GM19328 (cell line): ENCODE results near the gene CD79B.

Source experiments
- ATAC-seq: cut with Tn5 transposase; IDR thresholded peaks from one replicate; pipeline ENCODE4 v1.9.1; 2021; ENCODE audit warnings: mild to moderate bottlenecking, moderate library complexity; ENCODE audit not compliant: unreplicated experiment

The CD79B gene

GRCh38 chr17:63931981-63932561 lies at the start of gene CD79B:
TSS of gene CD79B (minus strand) at chr17:63932331. CDS start at chr17:63932261, 70 bp downstream.
- ATAC-seq: peak; percentile 64

- no peak for ATAC-seq
Measured at GRCh38 chr17:63978272-63979200, 46.4 kb upstream of the CD79B start.

- no peak for ATAC-seq
Measured at GRCh38 chr17:63976702-63977101, 44.6 kb upstream of the CD79B start.

GRCh38 chr17:63975541-63976092 lies 43.5 kb upstream of the CD79B start:
- ATAC-seq: no peak

GRCh38 chr17:63974594-63975192 lies 42.6 kb upstream of the CD79B start:
- no peak for ATAC-seq

GRCh38 chr17:63973930-63974593 lies 41.9 kb upstream of the CD79B start:
- ATAC-seq: no peak

GRCh38 chr17:63973247-63973646 lies 41.1 kb upstream of the CD79B start:
- no peak for ATAC-seq

- no peak for ATAC-seq
Measured at GRCh38 chr17:63972796-63973195, 40.7 kb upstream of the CD79B start, which contains the start of gene SCN4A. TSS of gene SCN4A (minus strand) at chr17:63972918. CDS start at chr17:63972841, 77 bp downstream.

GRCh38 chr17:63969278-63969677 lies 37.1 kb upstream of the CD79B start:
- ATAC-seq: no peak

- ATAC-seq: no peak
Measured at GRCh38 chr17:63967953-63968352, 35.8 kb upstream of the CD79B start.

GRCh38 chr17:63966646-63967264 lies 34.6 kb upstream of the CD79B start:
- ATAC-seq: no peak

- ATAC-seq: no peak
Measured at GRCh38 chr17:63963123-63963522, 31.0 kb upstream of the CD79B start.

- ATAC-seq: no peak
Measured at GRCh38 chr17:63962298-63962744, 30.2 kb upstream of the CD79B start.

GRCh38 chr17:63961355-63962212 lies 29.5 kb upstream of the CD79B start:
- no peak for ATAC-seq

- ATAC-seq: no peak
Measured at GRCh38 chr17:63960430-63960829, 28.3 kb upstream of the CD79B start.

GRCh38 chr17:63960006-63960405 lies 27.9 kb upstream of the CD79B start:
- no peak for ATAC-seq

- ATAC-seq: no peak
Measured at GRCh38 chr17:63956296-63956920, 24.3 kb upstream of the CD79B start.

GRCh38 chr17:63955791-63956190 lies 23.7 kb upstream of the CD79B start:
- no peak for ATAC-seq

GRCh38 chr17:63955232-63955631 lies 23.1 kb upstream of the CD79B start:
- ATAC-seq: no peak
